Measurements from ENCODE around the gene FBXW11.
"Not testable (repeated sequence)": the region's sequence is repeated elsewhere in the genome, so short reads cannot be mapped to it uniquely, and the experiment has no call there.

The FBXW11 gene

DNA sequence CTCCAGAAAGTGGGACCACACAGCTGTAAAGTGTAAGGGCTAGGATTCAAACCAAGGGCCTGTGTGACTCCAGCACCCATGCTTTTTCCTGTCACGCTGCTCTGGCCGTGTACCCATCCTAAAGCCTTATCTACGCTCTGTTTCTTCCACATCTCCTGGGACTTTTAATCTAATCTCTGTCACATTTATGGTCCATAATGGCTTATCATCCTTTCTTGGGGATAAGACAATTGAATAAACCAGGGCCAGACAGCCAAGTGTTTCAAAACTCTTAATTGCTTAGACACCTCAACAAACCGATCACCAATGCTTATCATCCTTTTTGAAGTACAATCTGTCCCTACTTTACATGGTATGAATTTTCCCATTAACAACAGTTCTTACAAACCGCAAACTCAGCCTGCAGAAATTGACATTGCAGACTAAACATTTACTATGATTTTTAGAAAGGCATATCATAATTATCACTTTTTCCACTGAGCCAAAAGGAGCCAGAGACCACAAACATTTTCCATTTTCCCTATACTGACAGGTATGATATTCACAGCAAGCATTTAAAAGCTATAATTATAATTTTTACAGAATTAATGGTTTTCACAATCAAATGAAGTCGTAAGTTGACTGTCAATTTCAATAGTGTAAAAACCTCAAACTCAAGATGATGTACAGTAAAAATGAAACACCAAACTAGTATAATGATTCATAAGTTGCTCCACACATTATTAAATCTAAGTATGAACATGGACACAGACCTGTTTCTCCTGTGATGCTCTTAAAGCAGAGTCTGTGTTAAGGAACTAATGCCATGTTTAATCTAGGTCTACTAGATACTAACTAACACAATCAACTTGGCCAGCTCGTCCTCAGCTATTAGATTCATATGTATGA is 99.5 kb downstream of the FBXW11 start:
- no peak for DNase-seq

DNA sequence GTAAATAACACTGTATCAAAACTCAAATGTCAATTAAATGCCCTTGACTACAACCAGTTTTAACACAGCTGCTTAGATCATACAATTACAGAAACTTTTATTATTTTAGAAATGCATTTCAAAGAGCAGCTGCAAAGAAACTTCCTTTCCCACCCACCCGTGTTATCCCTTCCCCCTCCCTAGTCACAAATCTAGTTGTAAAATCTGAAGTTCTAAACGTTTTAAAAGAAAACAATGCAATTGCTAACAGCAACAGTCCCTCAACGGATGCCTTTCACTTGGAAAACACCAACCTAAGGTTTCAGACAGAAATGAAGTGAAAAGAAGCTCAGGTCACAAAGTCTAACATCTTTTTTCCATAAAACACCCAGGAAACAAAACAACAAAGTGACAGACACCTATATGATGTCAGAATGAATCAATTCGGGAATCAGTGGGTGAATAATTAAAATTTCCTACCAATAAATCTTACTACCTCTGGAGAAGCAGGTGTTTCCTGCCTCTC is 100.3 kb downstream of the FBXW11 start:
- DNase-seq: no peak

DNA sequence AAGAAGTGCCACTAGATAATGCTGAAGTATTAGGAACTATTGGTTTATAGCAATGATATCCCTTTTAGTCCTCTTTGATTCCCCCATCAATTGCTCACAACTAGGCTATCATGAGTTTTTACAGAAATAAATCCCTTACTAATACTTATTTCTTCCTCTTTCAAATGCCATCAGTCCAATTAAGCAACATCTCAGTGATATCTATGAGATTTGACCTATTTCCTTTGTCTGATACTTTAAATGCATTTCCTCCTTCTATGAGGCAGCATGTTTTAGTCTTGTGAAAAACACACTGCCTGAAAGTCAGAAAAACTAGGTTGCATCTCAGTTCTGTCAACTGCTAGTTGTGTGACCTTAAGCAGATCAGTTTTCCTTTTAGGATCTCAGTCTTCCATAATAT is 101.6 kb downstream of the FBXW11 start:
- no peak for DNase-seq

DNA sequence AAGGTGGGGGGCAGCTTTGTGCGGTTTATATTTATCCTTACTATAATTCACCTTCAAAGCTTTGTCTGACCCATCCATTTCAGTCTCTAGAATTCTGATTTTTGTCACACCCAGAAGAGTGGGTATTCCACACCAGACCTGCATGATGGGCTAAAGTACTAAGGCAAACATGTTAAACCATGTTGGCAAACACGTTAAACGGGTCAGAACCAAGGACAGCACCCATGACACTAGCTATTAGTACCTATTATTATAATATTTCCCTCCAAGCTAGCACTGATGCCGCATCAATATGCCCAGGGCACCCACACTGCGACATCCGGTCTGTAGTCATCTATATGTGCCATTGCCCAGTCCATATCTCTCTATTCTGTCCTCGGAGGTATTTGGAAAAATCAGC is 104.7 kb downstream of the FBXW11 start:
- DNase-seq: no peak

DNA sequence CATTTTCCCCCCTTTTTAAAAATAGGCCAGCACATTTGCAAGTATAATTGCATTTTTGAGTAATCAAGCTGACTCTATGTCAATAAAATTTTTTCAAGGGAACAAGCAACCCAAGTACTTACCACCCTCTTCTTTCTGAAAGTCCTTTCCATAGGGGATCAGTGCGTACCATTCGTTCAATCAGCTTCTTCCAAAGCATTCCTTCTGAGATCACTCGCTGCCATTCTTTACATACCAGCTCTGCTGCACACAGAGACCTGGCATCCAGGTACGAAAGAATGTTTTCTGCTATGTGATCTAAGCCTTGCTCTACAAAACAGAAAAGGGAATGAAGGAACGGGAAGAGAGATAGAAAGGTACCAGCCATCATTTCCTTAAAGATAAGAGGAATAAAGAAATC is 106.6 kb downstream of the FBXW11 start:
- no peak for DNase-seq

DNA sequence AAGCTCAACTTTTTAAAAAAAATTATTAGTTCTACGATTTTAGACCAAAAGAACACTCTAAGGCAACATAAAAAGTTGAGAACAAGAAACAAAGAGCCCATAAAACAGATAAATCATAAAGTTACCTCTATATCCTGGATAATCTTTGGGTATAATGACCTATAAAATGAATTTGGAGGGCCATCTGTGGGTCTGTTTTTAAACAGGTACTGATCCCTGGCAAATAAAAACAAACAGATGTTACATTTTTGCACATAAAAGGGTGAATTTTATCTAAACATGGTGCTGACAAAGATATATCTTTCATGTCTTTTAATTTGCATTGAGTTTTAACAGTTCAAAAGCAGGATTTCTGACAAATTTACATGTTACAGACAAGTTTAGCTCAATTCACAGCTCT is 107.6 kb downstream of the FBXW11 start:
- DNase-seq: no peak

DNA sequence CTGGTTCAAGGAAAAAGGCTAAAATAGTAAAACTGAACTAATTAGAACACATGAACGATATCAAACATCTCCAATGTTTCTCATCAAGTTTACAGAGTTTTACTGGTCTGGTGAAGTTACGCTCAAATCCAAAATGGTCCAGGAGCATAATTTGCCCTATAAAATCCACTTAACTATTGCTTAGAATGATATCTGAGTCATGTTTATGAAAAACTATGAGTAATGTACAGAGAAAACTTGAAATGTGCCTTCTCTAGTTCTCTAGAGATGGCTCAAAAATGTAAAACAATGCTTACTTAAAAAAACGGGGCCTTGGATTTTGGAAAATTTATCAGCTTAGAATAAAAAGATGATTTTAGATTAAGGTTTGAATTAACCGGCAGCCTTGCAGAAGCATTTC is 108.1 kb downstream of the FBXW11 start:
- DNase-seq: no peak

DNA sequence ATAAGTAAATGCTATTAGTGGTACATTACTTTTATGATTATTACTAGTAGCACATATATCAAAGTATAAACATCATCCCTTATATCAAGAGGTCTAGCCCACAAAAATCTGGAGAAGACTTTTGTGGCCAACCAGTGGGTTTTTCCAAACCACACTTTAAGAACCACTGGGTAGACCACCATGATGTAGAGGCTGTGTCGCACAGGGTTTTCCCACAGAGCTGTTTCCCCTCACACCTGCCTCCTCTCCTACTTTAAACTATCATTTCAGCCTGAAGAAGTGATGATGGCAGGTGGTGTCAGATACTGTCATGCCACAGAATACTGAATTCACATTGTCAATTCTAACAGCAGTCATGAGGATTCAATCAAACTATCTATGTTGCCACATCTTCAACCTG is 109.2 kb downstream of the FBXW11 start:
- DNase-seq: no peak

DNA sequence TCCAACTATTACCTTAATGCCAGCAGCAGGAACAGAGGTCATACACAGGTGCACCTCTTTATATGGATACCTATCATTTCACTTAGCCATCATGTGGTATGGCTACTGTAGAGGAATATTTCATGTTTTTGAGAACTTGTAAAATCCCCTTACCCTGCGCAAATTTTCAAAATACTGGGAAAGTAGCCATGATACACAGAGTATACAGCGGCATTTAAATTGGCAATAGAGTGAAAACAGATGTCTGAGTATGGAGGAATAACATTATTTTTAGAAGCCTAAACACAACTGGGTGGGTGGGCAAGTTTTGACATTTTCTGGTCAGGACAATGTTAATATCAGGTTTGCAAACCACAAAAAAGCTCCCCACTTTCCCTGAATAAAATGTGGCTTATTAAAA is 111.4 kb downstream of the FBXW11 start:
- no peak for DNase-seq

DNA sequence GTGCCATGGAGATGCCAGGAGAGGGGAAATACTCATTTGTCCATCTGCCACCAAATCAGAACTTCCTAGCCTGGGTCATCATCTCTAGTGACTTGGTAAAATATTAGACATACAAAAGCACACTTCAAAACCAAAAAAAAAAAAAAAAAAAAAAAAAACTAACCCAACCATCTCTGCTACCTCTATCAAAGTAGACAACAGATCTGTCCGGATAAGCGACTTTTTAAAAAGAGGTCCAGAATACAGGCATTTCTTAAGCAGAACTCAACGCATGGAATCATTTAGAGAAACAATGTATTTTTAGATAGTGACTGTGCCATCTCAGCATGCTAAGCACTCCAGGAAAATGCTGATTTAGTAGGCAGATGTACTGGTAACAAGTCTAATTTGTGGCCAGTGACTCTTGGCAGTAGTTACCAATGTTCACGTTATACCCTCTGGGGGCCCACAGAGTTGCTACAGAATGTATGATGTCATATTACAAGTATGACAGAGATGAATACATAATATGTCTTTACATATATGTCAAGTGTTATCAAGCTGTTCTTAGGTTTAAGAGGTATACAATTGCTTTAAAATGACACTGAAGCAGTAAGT is 113.0 kb downstream of the FBXW11 start:
- no peak for DNase-seq

DNA sequence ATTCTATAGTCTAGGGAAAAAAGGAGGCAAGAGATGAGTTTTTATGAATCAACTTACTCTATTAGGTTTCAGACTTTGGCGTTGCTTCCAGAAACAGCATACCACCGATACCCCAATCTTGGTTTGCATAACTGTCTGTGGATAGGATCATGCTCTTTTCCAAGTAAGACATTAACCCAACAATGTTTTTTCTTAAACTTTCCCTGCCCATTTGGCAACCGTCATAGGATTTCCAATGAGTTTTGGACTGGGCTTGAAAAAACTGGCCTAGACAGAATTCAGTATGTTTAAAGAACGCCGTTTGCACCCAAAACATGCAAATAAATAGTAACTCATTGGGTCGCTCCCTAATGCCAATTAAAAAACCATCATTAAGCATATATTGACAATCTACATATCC is 114.8 kb downstream of the FBXW11 start:
- DNase-seq: no peak

DNA sequence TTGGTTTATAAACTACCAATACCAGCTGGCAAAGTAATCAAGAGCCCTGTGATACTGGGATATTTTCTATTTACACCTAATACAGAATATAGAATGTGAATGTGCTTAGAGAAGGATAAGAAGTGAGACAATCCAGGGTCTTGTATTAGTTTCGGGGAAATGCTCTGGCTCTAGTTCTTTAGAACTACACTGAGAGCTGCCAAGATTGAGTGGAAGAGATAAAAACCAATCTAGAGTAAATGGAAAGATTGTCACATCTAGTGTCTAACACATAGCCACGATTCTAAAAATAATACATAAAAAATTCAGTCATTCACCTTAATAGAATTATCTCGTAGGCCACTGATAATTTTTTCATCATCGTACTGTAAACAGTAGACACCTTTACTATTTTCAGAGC is 115.3 kb downstream of the FBXW11 start:
- DNase-seq: no peak

DNA sequence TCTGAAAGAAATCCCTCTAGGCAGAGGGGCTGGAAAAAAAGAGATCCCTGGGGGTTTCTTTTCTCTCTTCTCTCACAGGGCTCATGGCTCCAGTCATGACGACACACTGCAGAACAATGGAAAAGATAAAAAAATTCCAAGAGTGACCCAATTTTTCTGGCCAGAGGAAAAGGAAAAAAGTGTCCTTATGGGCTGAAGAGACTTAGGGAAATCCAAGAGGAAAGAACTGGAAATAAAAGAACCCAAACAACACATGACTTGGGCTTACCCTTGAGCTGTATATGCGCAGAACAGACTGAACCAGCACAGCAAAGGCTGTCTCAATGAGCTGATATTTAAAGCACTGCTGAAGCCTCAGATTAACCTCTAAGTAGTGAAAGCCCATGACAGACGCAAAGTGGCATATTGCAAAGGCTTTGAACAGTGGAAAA is 118.4 kb downstream of the FBXW11 start:
- DNase-seq: no peak

DNA sequence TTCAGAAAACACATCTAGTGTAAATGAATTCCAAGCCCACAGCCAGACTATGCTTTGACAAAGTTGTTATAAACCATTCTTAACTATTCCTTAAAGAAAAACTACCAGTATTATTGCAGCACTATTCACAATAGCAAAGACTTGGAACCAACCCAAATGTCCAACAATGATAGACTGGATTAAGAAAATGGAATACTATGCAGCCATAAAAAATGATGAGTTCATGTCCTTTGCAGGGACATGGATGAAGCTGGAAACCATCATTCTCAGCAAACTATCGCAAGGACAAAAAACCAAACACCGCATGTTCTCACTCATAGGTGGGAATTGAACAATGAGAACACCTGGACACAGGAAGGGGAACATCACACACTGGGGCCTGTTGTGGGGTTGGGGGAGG is 120.4 kb downstream of the FBXW11 start:
- DNase-seq: not testable (repeated sequence)

DNA sequence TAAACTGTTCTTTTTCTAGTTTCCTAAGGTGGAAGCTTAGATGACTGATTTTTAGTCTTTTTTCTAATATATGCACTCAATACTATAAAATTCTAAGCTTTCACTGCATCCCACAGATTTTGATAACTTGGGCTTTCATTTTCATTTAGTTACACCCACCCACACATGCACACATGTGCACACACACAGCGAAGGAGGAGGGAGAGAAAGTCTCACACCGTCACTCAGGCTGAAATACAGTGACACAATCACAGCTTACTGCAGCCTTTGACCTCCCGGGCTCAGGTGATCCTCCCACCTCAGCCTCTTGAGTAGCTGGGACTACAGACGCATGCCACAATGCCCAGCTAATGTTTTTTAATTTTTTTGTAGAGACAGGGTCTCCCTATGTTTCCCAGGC is 124.3 kb downstream of the FBXW11 start:
- DNase-seq: no peak

DNA sequence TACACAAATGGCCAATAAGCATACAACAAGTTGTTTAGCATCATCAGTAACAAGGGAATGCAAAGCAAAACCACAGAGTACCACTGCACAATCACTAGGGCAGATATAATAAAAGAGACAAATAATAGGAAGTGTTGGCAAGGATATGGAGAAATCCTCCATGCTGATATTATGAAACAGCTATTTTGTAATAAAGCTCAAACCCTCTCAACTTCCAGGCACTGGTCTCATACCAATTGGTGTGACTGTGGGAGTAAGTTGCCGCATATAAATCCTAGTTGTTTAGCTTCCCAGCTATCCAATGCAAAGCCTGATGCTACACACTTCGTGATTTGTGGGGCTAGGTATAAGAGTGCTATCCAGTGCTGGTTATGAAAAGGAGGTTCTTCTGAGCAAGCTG is 132.2 kb downstream of the FBXW11 start:
- no peak for DNase-seq

DNA sequence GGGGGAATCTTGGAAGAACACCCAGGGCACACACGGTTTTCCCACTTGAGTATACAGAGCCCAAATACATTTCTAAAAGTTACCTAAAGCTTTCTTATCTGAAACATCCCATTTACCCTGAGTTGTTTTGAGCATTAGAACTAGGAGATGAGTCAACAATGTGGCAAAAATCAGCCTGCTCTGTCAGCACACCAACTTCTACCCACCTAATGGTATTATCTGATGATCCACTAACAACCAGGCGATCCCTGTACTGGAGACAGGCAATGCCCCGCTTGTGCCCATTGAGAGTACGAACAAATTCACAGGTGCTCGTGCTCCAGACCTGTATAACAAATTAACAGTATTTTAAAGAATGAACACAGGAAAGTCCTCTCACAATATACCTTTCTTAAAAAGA is 133.8 kb downstream of the FBXW11 start:
- no peak for DNase-seq

DNA sequence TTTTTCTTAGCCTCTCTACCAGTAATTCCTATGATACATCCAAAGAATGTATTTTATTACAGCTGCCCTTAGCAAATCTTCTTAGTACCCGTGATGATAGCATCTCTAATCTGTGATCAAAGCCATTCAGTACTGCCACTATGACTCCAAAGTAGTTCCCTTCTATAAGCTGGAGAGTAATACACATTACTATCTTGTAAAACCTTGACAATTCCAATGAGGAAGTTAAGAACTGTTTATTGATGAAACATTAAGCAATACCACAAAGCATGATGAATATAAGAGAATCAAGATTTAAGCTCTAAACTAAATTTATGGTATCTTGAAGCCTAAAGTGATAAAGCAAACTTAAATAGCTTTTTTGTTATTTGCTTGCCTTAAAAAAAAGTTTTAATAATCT is 134.7 kb downstream of the FBXW11 start:
- no peak for DNase-seq

DNA sequence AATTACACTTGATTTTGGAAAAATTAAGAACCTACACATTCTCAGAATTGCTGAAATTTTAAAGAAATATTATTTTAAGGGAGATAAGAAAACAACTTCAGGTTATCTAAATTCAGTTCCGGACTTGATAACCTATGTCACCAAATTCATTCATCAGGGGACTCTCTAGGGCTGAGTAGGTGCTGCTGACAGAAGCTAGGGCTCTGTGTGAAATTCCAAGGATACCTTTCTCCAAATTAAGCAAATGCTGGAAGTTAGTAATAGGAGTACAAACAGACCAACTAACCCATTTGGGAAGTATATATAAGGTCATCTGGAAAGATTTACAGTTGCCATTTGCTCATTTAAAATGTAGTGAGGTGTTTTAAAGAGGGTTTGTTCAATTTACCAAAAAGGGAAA is 136.5 kb downstream of the FBXW11 start:
- no peak for DNase-seq

DNA sequence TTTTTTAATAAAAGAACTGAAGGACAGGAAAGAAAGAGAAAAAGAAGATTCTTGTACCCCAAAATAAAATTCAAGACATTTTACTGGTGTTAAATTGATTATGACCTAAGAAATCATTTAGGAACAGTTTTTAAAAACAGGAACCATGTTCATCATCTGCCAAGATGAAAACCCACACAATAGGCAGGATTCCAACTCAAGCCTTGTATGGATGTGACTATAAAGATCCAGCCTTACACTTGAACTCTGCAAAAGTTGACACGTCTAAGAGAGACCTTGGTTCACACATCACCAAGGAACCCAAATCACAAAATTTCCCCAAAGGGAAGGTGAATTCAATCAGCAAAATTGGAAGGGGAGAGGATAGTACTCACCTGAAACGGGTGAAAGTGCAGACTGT is 138.2 kb downstream of the FBXW11 start:
- DNase-seq: no peak

DNA sequence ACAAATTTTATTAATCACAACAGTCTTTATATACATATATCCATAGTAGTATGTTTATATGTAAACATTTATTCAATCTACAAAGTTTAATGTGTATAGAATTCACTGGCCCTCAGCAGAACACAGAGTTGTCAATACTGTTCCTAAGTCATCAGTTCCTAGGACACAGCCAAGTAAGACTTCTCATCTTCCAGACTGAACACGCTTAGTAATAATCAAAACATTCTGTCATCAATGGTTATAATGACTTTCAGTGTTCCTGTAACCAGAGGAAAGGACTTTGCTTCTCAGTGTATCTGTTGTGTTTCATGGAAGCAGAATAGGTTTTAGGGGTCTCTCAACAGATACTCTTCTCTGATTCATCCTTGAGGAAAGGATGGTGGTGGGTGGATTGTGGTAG is 138.7 kb downstream of the FBXW11 start:
- no peak for DNase-seq

DNA sequence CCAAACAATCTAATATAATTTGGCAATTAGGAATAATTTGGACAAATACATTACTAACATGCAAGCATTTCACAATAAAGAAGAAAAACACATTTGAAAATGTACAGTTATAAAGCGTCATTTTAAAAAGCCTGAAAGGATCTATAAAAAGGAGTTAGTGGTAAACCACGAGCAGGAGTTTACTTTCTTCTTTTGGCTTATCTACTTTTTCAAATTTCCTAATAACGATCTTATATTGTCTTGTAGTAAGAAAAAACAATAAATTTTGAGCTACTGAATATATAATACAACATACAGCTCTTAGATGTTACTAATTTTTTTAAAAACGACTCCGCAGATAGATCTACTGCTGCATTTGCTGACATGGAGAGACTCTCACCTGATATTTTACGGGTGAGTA is 141.0 kb downstream of the FBXW11 start:
- DNase-seq: no peak

DNA sequence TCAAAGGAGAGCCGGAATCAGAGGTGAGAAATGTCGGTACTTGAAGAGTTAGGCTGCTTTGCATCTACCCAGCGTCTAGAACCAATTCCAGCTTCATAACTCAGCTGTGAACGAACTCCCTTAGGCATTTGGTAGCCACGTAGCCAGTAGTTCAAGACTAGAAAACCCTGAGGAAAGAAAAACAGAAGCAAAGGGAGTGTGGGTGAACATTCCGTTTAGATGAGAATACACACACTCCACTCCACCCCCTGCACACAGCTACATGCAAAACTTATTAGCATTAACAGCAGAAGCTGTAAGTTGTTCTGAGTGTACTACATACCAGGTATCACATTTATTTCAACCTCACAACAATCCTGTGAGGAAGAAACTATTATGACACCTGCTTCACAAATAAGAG is 142.5 kb downstream of the FBXW11 start:
- no peak for DNase-seq

DNA sequence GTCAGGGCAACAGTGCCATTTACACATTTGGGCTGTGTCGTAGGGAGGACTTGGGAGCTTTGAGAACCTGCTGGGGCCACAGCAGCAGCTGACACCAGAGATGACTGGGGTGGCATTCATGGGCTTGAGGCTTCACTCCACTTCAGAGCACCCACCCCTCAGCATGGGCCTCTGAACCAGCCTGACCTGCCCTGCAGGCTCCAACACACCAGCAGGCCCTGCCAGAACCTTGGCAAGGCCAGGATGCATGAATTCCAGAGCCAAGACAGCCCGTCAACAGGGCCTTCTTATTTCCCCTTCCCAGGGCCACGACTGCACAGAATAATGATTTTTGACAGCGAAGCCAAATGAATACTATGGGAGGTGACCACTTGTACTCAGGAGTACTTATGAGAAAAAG is 143.8 kb downstream of the FBXW11 start:
- no peak for DNase-seq

DNA sequence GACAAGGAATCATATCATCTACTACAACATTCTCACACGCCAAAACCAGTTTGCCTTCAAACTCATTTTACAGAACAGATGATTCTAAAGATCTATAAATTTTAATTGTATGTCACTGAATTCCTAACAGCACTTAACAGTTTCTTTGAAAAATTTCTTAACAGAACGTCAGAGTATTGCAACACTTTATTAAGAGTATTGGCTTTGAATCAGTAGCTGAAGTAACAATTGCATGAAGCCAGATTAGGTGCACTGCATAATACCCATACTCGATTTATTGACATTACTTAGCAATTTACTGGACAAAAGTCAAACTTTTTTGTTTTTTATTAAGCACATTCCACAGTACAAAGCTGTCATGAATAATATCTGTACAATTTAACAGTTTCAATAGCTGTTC is 145.1 kb downstream of the FBXW11 start:
- DNase-seq: no peak
